GM12801 (cell line): ENCODE results near the gene LRP1-AS.

Source experiments
- TF ChIP-seq, protein P1 (sequence below): IDR thresholded peaks from one replicate; pipeline ENCODE4 v1.5.1; 2011; ENCODE audit warnings: control low read depth; ENCODE audit not compliant: insufficient read length; ENCODE audit errors: extremely low read depth

The LRP1-AS gene

DNA sequence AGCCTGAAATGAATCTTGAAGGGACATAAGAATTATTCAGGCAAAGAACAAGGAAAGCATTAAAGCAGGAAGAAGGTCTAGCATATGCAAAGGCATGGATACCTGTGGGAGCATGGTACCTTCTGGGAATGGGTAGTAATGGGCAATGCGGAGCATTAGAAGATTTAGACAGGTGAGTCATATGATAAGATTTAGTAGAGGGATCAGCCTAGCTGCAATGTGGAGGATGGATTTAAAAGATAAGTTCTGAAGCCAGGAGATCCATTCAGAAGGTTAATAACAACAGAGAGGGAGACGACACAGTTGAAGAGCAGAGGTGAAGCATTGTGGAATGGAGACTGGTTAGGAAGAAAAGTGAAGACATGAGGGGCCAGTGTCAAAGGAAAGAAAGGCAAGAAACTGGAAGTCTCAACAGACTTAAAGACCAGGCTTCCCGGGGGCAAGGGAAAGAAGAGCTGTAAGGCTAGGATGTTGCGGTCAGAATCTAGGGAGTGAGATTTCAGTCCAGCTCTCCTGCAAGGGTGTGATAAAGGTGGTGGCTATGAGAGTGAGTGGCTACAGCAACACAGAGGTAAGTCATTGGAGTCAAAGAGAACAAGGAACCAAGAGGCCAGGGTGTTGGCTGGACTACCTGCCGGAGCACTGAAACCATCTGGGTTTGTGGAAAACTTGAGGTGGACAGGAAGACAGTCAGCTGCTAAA, 30.7 kb downstream of the LRP1-AS start:
- TF ChIP-seq, protein P1, sequence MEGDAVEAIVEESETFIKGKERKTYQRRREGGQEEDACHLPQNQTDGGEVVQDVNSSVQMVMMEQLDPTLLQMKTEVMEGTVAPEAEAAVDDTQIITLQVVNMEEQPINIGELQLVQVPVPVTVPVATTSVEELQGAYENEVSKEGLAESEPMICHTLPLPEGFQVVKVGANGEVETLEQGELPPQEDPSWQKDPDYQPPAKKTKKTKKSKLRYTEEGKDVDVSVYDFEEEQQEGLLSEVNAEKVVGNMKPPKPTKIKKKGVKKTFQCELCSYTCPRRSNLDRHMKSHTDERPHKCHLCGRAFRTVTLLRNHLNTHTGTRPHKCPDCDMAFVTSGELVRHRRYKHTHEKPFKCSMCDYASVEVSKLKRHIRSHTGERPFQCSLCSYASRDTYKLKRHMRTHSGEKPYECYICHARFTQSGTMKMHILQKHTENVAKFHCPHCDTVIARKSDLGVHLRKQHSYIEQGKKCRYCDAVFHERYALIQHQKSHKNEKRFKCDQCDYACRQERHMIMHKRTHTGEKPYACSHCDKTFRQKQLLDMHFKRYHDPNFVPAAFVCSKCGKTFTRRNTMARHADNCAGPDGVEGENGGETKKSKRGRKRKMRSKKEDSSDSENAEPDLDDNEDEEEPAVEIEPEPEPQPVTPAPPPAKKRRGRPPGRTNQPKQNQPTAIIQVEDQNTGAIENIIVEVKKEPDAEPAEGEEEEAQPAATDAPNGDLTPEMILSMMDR = no peak

- TF ChIP-seq, protein P1 = no peak
Observed at GRCh38 chr12:57112492-57113294, 34.7 kb downstream of the LRP1-AS start.

DNA sequence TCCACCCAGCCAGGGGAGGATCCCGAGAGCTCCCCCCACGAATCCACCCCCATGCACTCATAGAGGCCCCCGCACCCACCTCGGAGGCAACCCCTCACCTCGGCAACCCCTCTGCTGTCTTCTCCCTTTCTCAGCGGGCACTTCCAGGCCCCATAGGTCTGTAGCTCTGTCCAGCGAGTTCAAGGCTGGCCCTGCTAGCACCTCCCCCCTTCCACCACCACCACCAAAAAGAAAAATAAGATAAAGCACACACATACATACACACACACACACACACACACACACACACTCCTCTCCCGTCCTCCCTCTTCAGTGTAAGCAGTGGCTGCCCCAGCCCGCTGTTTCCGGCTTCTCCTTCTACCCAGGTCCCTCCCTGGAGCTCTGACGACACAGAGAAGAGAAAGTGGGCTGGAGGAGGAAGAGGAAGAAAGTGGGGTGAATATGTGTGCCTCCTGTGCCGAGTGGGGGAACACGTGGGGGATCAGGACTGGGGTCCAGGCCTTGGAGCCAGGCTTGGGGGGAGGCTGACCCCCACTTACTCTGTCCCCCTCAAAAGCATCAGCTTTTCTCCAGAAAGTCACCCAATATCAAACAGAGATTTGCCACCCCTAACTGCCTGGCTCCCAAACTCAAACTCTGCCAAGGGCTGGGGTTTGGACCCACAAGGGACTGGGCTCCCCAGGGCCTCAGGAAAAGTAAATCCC, 36.2 kb downstream of the LRP1-AS start, which contains the start of gene STAT6:
Gene STAT6, minus strand, starts transcription at position 332 of the 704 bp plus-strand sequence. CDS start 3,084 bp downstream, outside the sequence.
- TF ChIP-seq, protein P1 = no peak

- TF ChIP-seq, protein P1 = no peak
Observed at GRCh38 chr12:57110104-57111030, 37.1 kb downstream of the LRP1-AS start.

- TF ChIP-seq, protein P1 = no peak
Observed at GRCh38 chr12:57109207-57110103, 38.0 kb downstream of the LRP1-AS start.

DNA sequence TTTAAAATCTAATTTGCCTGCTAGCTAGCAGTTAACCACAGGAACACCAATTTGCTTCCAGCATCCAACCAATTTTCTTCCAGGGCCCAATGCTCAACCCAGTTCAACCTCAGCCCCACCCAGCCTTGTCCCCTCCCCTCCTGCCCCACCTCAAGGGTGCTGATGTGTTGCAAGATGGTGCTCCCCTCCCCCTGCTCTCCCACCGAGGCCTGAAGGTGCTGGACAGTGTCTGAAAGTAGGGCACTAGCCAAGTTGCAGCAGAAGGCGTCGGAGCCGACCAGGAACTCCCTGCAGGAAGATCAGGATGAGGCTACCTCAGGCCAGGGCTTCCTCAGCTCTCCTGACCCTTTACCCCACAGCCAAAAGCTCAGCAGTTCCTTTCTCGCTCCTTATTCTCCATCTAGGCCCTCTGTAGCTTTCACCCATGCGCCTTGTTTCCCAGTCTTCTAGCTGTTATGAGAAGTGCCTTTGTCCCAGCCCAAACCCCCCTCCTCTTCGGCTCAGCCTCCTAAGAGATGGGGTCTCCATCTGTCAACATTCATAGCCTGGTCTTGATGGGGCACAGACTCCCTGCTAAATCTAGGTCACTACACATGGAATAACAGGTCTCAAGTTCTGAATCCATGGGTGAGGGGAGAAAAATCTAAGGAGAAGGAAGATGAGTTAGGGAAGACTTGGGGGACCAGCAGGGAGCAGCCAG, 39.8 kb downstream of the LRP1-AS start:
- TF ChIP-seq, protein P1 = no peak
